WI38 (cell line): ENCODE results near the gene LRRK1.
A peak's percentile ranks its signal among the peaks of the same experiment; 100 is the strongest.

Experiments
- H3K4me3 ChIP-seq: 2 replicates; pipeline ENCODE4 v1.5.1; 2011; ENCODE audit warnings: low read depth, mild to moderate bottlenecking, control low read depth, low read length
- CTCF ChIP-seq: IDR thresholded peaks from 2 replicates; pipeline ENCODE4 v1.5.1; 2012; ENCODE audit warnings: low read depth, mild to moderate bottlenecking, control low read depth, low read length

Gene LRRK1

DNA sequence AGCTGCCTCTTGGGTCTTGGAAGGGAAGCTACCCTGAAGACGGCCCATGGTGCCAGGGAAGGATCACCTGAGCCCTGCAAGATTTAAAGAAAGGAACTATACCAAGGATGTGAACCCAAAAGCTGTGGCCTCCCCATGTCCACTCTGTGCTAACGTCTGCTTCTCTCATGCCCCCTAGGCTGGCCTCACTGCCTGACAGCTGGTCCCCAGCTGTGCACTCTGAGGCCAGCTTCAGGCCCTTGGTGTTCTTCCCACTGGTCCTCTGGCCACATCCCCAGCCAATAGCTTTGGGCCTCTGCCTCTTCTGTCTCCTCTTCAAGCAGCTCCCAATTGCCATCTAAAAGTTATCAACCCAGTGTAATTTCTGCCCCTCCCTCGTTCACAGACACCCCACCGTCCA, 5.2 kb upstream of the LRRK1 start:
- H3K4me3 ChIP-seq, result no peak overlapping the region
- TF ChIP-seq CTCF, result no peak

DNA sequence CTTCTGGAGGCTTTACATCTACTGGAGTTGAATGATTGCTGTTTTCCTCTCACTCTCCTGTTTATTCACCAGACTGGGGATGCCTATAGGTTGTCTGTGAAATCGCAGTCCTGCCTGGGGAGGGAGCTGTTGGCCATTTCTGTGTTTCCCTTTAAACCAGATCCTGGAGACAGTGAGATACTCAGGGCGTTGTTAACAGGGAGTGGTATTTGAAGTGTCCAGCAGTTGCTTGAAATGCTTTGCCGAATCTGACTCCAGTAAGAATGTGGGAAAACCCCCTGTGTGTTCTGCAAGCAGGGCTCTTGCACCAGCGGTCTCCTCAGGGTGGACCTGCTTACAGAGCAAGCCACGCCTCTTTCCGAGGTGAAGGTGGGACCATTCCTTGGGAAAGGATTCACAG, 4.3 kb upstream of the LRRK1 start:
- no peak overlapping the region for H3K4me3 ChIP-seq
- TF ChIP-seq CTCF, result no peak

DNA sequence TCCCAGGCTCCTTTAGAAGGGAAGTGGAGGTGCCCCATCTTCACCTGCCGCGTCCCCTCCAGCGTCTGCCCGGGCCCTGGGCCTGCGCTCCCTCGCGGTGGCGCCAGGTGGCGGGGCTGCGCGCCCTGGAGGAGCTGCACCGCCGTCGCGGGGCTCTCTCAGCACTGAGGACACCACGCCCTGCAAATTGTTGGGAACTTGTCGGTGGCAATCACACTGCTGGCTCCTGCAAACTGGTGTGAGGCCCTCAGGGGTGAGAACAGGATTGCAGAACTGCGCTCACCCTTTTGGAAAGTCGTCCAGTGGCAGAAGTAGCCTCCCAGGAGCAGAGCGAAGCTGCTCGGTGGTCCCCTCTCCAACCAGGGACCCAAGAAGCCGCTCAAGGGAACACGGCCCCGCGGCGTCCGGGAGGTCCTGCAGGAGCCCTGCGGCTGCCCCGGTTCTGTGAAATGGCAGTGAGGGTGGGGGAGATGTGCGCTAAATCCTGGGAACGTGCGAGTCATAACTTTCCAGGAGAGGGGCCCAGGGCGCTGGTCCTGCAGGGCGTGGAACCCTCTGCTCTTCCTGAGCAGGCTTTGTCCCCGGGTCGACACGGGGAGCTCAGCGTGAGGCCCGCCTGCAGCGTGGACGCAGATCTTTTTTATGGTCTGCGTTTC, 995 bp upstream of the LRRK1 start:
- peak overlapping the region; percentile 60 for H3K4me3 ChIP-seq
- TF ChIP-seq CTCF, result peak; percentile 96

DNA sequence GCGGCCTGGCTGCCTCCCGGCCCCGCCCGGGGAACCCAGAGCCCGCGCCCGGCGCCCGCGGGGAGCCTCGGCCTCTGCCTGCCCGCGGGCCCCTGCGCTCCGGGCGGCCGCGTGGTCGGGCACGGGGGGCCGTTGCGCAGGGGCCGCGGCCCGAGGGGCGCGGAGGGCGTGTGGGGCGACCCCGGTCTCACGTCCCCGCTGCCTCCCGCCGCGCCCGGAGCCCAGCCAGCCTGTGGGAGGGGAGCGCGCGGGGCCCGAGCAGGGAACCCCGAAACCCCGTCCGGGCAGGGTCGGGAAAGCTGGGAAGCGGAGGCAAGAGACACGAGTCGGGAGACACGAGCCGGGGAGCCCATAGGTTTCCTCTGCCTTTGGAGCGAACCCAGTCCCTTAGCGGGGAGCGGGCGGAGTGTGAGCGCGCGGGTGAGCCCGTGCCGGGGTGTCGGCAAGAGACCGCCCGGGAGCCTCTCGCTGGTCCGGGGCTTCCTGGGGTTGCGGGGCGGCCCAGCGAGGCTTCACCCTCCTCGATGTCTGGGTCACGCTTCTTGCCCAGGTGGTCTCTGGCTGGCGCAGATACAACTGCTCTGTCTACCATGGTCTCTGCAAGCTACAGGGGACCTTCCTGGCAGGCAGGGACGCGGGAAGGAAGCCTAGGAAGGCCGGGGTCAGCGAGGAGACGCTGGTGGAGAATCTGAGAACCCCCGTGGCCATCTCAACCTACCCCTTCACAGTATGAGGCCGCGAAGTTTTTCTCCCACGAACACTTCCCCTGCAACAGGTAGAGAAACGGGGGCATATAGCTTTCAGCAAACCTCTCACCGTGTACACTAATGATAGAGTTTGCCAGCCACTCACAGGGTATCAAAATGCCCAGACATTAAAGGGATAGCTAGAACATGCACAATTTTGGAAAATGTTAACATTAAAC, 586 bp downstream of the LRRK1 start:
- peak overlapping the region; percentile 69 for H3K4me3 ChIP-seq
- TF ChIP-seq CTCF, result no peak

DNA sequence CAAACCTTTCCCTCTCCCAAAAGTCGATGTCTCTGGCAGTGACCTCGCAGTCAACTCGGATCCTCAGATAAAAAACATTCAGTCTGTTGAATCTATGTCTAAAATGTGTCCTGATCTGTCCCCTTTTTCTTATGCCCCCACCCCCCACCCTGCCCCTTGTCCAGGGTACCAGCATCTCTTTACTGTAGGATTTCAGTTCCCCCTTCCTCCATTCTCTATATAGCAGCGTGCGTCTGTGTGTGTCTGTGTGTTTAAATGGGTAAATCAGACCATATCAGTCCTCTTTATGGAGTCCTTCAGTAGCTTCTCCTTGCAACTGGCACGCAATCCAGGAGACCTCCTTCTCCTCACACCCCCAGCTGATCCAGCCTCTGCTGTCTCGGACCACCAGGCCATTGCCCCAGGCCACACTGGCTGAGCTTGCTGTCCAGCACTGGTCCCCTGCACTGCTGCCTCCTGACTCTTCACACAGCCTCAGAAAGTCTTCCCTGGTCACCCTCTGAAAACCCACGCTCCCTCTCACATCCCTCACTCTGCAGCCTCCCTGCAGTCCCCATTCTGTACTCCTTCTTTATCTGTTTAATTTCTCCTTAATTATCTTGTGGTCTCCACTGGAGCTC, 1.5 kb downstream of the LRRK1 start:
- H3K4me3 ChIP-seq, result no peak overlapping the region
- no peak for TF ChIP-seq CTCF

DNA sequence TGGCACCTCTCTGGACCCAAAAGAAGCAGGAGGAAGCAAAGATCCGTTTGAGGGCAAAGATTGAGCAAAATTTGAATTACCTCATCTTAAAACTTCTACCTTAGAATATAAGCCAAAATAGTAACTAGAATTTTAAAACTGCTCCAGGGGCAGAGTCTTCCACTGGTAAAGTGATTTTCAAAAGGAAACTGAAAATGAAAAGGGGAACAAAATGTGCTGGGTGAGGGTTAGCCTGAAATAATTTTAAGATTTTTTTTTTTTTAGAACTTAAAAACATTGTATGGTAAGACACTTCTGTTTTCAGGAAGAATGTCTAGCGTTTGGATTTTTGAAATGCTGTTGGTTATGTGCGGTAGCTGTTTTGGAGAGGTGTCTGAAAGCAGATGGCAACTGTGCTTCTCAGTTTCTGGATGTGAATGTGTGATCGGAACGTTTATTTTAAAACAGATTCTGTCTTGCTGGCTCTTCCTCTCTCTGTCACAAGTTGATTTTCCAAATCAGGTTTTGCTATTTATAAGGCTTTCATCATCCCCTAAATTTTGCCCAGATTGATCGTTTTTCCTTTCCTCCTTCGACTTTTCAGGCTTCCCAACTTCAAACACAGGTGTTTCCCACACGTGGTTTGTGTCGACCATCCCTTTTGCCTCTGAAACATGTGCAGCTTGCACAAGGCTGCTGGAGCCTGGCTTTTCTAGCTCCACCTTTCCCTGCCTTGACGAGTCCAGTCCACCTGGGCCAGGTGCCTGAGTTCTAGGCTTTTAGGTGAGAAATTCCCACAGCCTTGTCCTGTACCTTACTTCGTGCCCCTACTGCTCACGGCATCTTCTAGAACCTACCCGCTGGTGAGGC, 3.3 kb downstream of the LRRK1 start:
- H3K4me3 ChIP-seq, result no peak overlapping the region
- TF ChIP-seq CTCF, result no peak
